HG03342 (cell line): ENCODE measurements around the gene MCOLN2.
A peak's percentile ranks its signal among the peaks of the same experiment; 100 is the strongest.
"Not testable (repeated sequence)": the region's sequence is repeated elsewhere in the genome, so short reads cannot be mapped to it uniquely, and the experiment has no call there.

Experiments used
- ATAC-seq: cut with Tn5 transposase; IDR thresholded peaks from one replicate; pipeline ENCODE4 v1.9.1; 2021; ENCODE audit warnings: mild to moderate bottlenecking, moderate library complexity; ENCODE audit not compliant: unreplicated experiment

MCOLN2 gene

DNA sequence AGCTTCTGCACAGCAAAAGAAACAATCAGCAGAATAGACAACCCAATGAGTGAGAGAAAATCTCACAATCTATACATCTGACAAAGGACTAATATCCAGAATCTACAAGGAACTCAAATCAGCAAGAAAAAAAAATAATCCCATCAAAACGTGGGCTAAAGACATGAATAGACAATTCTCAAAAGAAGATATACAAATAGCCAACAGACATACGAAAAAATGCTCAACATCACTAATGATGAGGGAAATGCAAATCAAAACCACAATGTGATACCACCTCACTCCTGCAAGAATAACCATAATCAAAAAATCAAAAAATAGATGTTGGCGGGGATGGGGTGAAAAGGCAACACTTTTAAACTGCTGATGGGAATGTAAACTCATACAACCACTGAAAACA is 10.4 kb downstream of the MCOLN2 start:
- not testable (repeated sequence) for ATAC-seq

DNA sequence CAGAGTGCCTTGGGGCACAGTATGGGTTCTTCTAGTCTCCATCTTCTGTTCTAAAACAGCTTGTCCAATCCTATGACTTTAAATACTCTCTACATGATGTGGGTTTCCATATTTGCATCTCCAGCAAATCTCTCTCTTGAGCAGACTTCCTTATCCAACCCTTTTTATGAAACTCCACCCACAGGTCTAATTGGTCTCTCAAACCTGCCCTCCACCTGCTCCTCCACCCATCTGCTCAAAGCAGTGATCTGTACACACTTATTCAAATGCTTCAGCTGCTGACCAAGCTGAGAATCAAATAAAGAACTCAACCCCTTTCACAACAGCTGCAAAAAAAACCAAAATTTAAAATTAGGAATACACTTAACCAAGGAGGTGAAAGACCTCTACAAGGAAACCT is 11.5 kb downstream of the MCOLN2 start:
- ATAC-seq = no peak

DNA sequence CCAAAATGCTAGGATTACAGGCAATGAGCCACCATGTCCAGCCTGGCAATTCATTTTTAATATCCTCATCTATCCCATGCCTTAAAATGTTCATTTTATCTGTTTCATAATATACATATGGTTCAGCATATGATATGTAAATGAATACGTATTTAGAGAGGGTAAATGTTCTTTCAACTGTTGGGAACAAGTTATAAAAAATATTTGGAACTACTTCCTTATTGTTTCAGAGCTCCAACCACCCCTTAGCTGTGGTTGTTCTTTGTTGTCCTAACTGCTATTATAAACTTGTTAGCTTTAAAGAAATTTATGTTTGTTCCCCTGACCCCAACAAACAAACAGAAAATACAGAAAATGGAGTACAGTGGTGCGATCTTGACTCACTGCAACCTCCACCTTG is 14.5 kb downstream of the MCOLN2 start:
- ATAC-seq = no peak

DNA sequence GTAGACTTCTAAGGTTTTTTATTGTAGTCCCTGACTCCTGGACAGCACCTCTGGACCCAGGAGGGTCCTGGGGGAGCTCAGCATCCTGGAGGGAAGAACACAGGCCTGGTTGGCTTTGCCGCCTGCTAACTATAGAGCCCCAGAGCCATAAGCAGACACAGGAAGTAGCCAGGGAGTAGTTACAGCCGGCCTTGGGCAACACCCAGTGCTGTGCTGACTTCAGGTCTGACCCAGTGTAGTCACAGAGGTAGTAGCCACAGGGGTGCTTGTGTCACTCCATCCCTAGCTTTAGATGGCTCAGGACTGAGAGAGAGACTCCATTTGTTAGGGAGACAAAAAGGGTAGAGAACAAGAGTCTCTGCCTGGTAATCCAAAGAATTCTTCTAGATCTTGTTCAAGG is 21.9 kb downstream of the MCOLN2 start:
- ATAC-seq = no peak

DNA sequence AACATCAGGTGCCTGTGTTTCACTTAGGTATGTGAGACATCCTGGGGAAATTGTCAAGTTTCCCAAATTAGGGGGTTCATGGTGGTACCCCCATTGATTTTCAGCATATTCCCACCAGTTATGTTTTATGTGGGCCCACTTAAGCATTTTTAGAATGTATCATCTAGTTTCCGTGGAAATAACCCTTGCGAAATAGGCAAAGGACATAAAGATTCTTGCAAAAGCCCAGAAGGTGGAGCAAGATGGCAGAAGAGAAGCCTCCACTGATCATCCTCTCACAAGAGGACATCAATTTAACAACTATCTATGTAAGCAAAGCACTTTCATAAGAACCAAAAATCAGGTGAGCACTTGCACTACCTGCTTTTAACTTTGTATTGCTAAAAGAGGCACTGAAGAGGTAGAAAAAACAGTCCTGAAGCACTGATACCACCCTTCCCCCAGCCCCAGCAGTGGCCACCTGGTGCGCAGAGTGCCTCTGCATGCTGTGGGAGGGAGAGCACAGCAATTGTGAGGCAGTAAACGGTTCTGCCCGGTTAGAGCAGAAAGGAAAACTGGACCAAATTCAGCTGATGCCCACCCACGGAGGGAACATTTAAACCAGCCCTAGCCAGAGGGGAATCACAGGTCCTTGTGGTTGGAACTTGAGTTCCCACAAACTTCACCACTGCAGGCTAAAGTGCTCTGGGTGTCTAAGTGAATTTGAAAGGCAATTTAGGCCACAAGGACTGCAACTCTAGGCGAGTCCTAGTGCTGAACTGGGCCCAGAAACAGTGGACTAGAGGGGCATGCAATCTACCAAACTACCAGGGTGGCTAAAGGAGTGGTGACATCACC is 23.2 kb downstream of the MCOLN2 start:
- ATAC-seq = peak; percentile 42

DNA sequence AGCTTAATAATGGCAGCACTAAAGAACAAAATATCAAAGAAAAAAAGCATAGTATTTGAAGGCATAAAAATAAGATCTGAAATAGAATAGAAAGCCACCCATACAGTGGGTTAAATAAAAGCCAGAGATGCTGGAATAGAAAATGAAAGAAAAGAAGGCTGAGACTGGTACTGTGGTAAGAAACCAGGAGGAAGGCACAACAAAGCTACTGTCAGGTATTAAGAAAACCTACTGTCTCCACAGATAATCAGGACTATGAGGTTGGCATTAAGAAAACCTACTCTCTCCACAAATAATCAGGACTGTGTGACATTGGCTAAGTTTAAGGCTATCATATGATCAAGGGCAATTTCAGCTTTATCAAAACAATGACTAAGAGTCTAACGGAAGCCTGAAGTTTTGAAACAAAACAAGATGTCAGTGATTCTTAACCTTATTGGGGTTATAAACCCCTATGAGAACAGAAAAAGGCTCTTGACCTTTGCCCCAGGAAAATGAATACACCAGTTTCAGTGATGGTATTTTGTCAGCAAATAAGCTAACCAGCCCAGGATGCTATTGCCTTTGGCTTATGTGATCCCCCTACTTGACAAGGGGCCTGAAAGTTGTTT is 24.4 kb downstream of the MCOLN2 start:
- peak; percentile 33 for ATAC-seq

DNA sequence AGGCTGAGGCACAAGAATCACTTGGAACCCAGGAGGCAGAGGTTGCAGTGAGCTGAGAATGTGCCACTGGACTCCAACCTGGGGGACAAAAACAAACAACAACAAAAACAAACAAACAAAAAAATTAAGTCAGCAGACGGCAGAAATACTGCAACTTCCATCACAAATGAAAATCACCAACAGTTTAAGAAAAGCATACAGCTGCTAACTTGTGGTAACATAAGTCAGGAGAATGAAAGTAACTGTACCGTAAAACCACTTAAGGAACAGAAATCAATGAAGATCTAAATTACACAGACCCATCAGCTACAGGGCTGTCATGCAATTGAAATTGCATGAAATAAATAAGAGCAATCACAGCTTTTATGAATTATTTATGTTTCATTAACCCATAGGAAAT is 25.0 kb downstream of the MCOLN2 start:
- peak; percentile 31 for ATAC-seq

DNA sequence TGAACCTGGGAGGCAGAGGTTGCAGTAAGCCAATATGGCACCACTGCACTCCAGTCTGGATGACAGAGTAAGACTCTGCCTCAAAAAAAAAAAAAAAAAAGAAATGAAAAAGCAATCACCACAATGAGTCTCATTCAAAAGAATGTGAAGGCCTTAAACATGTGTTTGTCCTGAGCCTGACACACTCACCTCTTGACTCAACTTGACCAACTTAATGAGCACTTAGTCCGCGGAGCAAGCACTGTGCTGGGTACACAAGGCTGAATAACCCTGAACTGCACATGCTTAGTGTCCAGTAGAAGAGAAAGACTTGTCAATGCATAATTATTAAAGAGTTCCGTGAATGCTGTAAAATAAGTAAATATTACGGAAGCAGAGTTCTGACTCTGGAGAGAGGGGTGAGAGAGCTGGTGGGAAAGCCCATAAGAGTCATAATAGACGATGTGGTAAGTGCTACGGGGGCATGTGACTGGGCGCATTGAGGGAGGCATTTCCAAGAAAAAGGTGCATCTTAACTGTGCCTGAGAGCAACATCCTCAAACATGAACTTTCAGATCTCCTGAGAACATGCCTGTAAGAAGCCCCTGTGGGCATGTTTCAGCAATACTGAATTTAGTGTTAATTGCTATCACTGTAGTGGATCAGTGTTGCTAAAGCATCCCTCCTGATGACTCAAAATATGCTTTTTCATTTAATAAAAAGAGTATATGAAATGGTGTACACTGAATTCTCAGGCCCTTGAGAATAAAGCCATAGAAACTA is 27.2 kb downstream of the MCOLN2 start:
- ATAC-seq = peak; percentile 49

DNA sequence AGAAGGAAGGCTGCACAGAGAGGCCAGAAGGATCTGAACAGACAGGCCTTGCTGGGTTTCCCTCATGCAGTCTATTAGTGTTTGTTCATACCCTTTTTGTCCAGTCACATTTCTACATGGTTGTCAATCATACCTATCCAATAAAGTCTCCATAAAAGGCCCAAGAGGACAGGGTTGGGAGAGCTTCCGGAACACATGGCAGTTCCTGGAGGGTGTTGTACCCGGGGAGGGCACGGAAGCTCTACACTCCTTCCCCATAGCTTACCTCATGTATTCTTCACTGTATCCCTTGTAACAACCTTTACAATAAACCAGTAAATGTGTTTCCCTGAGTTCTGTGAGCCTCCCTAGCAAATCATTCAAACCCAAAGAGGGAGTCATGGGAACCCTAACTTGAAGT is 28.0 kb downstream of the MCOLN2 start:
- no peak for ATAC-seq

DNA sequence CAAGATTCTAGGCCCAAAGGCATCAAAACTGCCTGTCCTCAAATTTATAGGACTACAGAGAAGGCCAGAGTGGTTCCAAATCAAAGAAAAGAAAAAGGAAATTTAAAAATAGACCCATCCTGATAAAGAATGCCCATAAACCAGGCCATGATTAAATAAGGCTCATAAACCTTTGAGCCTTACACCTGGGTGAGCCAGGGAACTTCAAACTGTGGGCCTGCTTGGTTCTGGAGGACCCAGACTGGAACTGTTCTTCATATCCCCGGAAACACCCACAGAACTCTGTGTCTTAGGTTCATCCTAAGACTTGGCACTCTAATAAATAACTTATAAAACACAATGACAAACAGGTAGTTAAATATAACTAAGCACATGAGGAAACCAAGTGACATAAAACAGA is 28.8 kb downstream of the MCOLN2 start:
- ATAC-seq = no peak

DNA sequence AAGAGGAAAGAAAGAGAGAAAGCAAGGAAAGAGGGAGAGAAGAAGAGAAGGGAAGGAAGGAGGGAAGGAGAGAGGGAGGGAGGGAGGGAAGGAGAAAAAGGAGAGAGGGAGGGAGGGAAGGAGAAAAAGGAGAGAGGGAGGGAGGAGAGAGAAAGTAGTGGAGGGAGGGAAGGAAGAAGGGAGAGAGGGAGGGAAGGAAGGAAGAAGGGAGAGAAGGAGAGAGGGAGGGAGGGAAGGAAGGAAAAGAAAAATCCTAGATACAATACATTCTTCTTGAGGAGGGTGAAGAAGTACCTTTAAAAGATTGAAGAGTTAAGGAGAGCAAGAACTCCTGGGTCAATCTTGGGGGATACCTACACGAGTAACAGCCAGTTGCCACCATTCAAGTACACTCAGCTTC is 29.2 kb downstream of the MCOLN2 start:
- no peak for ATAC-seq

DNA sequence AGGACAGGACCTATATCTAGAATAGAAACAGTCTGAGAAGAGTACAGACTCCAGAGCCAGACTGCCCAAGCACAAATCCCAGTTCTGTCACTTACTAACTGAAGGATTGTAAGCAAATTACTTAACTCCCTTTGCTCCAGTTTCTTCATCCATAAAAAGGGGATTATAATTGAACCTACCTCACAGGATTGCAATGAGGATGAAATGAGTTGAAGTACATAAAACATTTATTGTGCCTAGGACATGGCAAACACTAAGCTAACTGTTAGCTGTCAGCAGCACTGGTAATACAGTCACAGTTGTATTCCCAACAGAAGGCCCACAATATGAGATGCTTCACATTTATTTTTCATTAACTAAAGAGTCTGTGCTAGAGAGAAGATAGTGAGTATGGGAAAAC is 33.9 kb downstream of the MCOLN2 start:
- ATAC-seq = no peak

DNA sequence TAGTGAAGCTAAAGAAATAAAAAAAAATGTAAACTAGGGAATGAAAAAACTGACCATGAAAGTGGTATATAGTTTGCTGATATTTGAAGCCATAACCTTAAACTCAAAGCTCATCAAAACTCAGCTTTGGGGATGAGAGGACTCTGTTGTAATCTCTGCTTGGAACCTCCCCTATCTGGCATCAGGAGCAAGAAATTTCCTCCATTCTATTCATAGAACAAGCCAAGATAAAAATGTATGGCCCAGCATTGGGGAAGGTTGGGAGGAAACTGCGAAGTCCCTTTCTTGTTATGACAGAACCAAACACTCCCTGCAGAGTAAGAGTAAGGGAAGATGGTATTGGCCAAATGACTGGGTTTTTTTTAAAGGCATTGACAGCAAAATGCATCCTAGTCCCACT is 35.6 kb downstream of the MCOLN2 start:
- ATAC-seq = no peak

DNA sequence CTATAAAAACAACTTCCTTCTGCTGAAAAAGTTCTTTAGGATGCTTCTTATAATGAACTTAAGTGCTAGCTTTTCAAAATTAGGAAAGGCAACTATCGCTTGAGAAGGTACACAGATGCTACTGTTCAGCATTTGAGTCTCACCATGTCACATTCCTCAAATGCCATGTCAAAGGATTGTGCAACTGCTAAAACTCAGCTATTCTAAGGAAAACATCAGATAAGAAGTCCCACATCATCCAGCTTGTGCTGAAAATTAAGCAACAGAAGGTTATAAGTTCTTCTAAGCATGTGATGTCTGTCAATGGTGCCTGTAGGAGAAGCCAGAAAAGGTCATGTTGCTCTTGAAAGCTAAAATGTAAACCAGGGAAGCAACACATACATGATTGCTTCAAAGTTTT is 36.5 kb downstream of the MCOLN2 start:
- no peak for ATAC-seq

DNA sequence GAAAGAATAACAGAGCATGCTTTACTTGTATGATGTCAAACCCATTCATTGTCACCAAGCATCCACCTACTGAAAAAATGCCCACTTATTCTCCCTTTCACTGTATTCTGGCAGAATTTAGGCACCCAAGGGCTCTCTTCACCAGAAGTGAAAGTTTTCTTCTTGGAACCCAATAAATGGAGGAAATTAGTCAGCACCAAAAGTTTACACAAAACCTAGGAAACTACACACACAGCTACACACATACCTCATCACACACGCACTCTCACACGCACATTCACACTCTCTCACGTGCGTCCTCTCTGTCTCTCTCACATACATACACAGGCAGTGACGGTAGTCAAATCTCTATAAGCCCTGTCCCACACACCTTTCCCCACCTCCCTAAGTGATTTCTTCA is 37.6 kb downstream of the MCOLN2 start:
- peak; percentile 91 for ATAC-seq

DNA sequence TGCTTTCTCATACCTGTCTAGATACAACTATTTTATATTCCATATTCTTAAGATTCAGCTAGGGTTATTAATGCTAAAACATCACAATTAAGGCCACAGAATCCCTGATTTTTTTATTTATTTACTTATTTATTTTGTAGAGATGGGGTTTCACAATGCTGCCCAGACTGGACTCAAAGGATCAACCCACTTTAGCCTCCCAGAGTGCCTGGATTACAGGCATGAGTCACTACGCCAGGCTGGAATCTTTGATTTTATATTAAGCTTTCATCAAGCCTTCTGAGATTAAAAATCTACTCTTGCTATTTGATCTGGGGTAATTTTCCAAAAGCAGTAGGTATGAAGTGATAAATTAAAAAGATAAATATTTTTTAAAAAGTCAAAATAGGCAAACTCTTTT is 38.9 kb downstream of the MCOLN2 start:
- no peak for ATAC-seq

DNA sequence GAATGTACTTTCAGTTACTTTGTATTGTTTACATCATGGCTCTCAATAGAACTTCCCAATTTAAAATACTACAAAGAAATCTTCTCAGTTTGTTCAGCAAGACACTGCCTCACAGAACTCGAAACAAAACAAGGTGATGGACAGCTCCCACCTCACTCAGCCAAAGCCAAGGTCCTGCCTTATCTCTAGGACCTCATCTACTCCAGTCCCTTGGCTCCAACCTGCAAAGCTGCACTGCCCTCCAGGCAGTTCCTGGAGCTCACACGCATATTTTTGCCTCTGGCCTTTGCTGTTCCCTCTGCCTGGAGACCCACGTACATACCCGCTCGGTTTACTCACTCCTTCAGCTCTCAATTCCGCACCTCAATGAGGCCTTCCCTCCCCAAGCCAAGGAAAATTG is 40.3 kb downstream of the MCOLN2 start:
- no peak for ATAC-seq

DNA sequence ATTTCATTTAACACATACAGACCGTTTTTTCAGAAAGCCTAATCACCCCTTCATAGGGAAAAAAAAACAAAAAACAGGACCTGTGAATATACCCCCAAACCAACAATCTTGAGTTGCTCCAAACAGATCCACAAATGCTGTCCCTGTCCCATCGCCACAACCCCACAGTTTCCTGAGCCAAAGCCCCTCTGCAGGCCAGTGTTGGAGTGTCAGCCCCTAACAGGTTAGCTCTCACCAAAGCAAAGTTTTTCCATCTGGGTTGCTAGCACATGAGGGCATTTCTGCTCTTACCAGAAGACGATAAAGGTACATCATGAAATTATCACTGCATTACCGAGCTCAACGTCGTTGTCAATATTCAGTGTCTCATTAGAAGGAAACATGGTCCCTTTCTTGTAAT is 40.8 kb downstream of the MCOLN2 start:
- no peak for ATAC-seq

DNA sequence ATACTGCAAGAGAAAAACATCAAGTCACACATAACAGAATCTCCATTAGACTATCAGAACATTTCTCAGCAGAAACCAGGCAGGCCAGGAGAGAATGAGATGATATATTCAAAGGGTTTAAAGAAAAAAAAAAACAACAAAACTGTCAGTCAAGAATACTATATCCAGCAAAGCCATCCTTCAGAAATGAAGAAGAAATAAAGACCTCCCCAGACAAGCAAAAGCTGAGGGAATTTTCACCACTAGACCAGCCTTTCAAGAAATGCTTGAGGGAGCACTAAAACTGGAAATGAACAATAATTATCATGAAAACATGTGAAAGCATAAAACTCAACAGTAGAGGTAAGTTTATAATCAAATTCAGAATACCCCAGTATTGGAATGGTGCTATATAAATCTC is 47.2 kb downstream of the MCOLN2 start:
- no peak for ATAC-seq

DNA sequence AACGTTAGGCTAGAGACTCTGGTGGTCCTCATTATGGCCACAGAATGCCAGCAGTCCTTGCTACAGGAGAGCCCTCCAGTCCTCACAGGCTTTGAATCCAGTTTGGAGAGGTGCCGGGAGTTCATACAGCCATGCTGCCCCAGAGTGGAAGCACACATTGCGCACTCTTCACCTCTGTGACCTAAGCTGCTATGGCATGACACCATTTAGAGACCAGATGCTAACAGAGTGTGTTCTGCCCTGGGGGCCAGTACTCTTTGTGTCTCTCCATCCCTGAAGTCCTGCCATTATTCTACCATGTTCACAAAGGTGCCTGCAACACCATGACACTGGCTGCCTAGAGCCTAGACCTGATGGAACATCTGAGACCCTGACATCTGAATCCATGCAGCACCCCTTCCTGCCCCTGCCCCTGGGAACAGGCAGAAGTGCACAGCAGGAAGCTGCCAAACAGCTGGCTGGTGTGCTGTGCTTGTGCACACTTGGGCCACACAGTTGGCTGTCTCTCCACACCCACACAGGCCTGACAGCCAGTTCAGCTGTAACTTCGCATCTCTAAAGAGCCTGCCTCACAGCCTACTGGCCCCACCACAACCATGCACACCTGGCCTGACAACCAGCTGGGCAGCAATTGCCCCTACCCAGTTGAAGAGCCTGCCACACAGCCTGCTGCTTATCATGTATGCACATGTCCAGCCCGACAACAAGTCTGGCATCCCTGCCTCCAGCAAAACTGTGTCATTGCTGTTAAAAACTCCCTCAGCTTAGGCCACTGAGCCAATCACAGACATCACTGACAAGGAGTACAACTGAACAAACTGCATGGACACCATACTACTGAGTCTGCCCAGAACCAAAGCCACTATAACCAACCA is 49.1 kb downstream of the MCOLN2 start:
- ATAC-seq = no peak

DNA sequence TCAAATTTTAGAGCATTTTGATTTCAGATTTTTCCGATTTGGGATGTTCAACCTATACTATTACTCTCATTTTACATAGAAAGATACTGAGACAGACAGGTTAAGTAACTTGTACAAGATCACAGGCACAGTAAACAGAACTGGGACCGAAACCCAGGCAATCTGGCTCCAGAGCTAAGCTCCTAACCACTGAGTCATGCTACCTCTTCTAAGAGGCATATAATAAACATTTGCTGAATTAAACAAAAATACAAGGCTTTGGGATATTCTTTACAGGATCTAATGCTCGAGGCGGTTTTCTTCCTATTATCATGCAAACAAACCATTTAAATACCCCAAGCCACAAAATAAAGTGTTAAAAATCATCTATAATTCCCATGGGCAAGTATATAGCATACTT is 50.3 kb downstream of the MCOLN2 start:
- ATAC-seq = no peak
